HepG2 (cell line): ENCODE measurements around the gene TAPBP. TPM values are rescaled to one million over a fixed set of nuclear protein-coding genes. Genes with fewer than 3 reads are reported as not detected.
A peak's percentile ranks its signal among the peaks of the same experiment; 100 is the strongest.

Experiments used
- BORCS8-MEF2B ChIP-seq: sonication (generic); formaldehyde crosslinking; IDR thresholded peaks from 2 replicates; pipeline ENCODE4 v1.8.0; 2022; ENCODE audit warnings: mild to moderate bottlenecking, missing genetic modification reagents
- CREB1 ChIP-seq, 2 experiments: fragments of 450-650 bp in 1 of 2; IDR thresholded peaks; 2 replicates each; pipeline ENCODE4 v1.6.1; 2016 to 2017; ENCODE audit warnings: control low read depth in 1 of 2, mild to moderate bottlenecking in 1 of 2, missing compliant biosample characterization in 1 of 2, missing genetic modification characterization in 1 of 2
- E2F1 ChIP-seq: sonication (generic); formaldehyde crosslinking; IDR thresholded peaks from 2 replicates; pipeline ENCODE4 v1.5.0; 2020; ENCODE audit warnings: missing genetic modification reagents
- GATAD1 ChIP-seq: IDR thresholded peaks from 2 replicates; pipeline ENCODE4 v1.6.1; 2016; ENCODE audit warnings: missing genetic modification reagents, missing compliant biosample characterization
- HES4 ChIP-seq: sonication (generic); formaldehyde crosslinking; IDR thresholded peaks from 2 replicates; pipeline ENCODE4 v1.9.0; 2021; ENCODE audit warnings: mild to moderate bottlenecking, missing genetic modification reagents, borderline replicate concordance
- KAT8 ChIP-seq: IDR thresholded peaks from 2 replicates; pipeline ENCODE4 v1.6.1; 2016; ENCODE audit warnings: missing genetic modification reagents, missing compliant biosample characterization
- NR1H2 ChIP-seq: sonication (generic); formaldehyde crosslinking; IDR thresholded peaks from 2 replicates; pipeline ENCODE4 v1.8.1; 2022; ENCODE audit warnings: low read depth, missing genetic modification reagents, borderline replicate concordance
- PAX8 ChIP-seq: sonication (generic); formaldehyde crosslinking; IDR thresholded peaks from 2 replicates; pipeline ENCODE4 v1.8.0; 2022; ENCODE audit warnings: mild to moderate bottlenecking, missing genetic modification reagents, borderline replicate concordance
- RFX3 ChIP-seq: IDR thresholded peaks from 2 replicates; pipeline ENCODE4 v1.6.1; 2016; ENCODE audit warnings: missing biosample characterization, missing genetic modification reagents
- TBX2 ChIP-seq: sonication (generic); formaldehyde crosslinking; IDR thresholded peaks from 2 replicates; pipeline ENCODE4 v1.5.0; 2020; ENCODE audit warnings: missing genetic modification reagents, mild to moderate bottlenecking, borderline replicate concordance
- ZFP41 ChIP-seq: sonication (generic); formaldehyde crosslinking; IDR thresholded peaks from 2 replicates; pipeline ENCODE4 v1.4.0; 2020; ENCODE audit warnings: mild to moderate bottlenecking, missing genetic modification reagents, borderline replicate concordance
- ZNF138 ChIP-seq: sonication (generic); formaldehyde crosslinking; IDR thresholded peaks from 2 replicates; pipeline ENCODE4 v1.5.0; 2020; ENCODE audit warnings: mild to moderate bottlenecking, low read depth, missing genetic modification reagents
- ZNF407 ChIP-seq: sonication (generic); formaldehyde crosslinking; IDR thresholded peaks from one replicate; pipeline ENCODE4 v1.5.1; 2020; ENCODE audit warnings: mild to moderate bottlenecking, missing genetic modification reagents; ENCODE audit errors: not compliant biosample characterization
- ZNF574 ChIP-seq: sonication (generic); formaldehyde crosslinking; IDR thresholded peaks from 2 replicates; pipeline ENCODE4 v1.4.0; 2020; ENCODE audit warnings: missing genetic modification reagents
- polyA plus RNA-seq, 8 experiments: library from polyadenylated mRNA; depleted of rRNA in 3 of 8; stranded (reverse) in 7 of 8; unstranded in 1 of 8; fragments of >200 nt; fragmentation: Illumina TruSeq in 4 of 8; extraction: Trizol in 4 of 8; gene quantifications; 2 replicates each; pipeline versions ENCODE4 v1.2.1 to v1.2.3, GENCODE V29; 2011 to 2016; ENCODE audit warnings: low read depth in 4 of 8, missing spikeins in 1 of 8, mixed read lengths in 1 of 8; ENCODE audit not compliant: insufficient read depth in 1 of 8
- total RNA-seq, 5 experiments: library from RNA; depleted of rRNA; stranded (reverse); fragments of >200 nt; fragmentation: Illumina TruSeq; extraction: Trizol; gene quantifications; 2 replicates each; pipeline ENCODE4 v1.2.3, GENCODE V29; 2016; ENCODE audit warnings: low read depth in 1 of 5

Gene TAPBP
- total and polyA plus RNA-seq, 2 of the 13 experiments (the other 11 are each of a cell fraction or from before 2014, with no cell fraction given), result 27.4 to 32.3 TPM

- TF ChIP-seq ZNF407, result no peak
- peak; percentile 48; the same call in 1 of the 2 replicates for TF ChIP-seq GATAD1
- TF ChIP-seq BORCS8-MEF2B (CRISPR knock-in tag), result peak; percentile 28; the same call in 1 of the 2 replicates
- no peak for TF ChIP-seq RFX3
- TF ChIP-seq ZFP41 (CRISPR knock-in tag), result no peak
- no peak for TF ChIP-seq HES4 (CRISPR knock-in tag)
- TF ChIP-seq ZNF138 (CRISPR knock-in tag), result 0 out of 2 replicates have a peak, but pooled peaks have one; percentile 68
- TF ChIP-seq PAX8 (CRISPR knock-in tag), result no peak
- no peak for TF ChIP-seq KAT8 (CRISPR knock-in tag)
- TF ChIP-seq ZNF574 (CRISPR knock-in tag), result peak; percentile 77
- TF ChIP-seq CREB1 (IDR thresholded peaks at IDR 0.05), result no peak
- peak; percentile 32; the same call in 1 of the 2 replicates for TF ChIP-seq CREB1 (CRISPR knock-in tag; IDR thresholded peaks at IDR 0.05)
- peak; percentile 72; the same call in 1 of the 2 replicates for TF ChIP-seq TBX2 (CRISPR knock-in tag)
- TF ChIP-seq E2F1 (CRISPR knock-in tag), result no peak
- no peak for TF ChIP-seq NR1H2 (CRISPR knock-in tag)
These were observed 1.3 kb downstream of the TAPBP start (continued) for GRCh38 chr6:33312361-33313104.
